HG03571 (cell line): ENCODE results near the gene SLC22A23.

Experiments
- ATAC-seq: cut with Tn5 transposase; IDR thresholded peaks from one replicate; pipeline ENCODE4 v1.9.1; 2021; ENCODE audit not compliant: unreplicated experiment

Gene SLC22A23

DNA sequence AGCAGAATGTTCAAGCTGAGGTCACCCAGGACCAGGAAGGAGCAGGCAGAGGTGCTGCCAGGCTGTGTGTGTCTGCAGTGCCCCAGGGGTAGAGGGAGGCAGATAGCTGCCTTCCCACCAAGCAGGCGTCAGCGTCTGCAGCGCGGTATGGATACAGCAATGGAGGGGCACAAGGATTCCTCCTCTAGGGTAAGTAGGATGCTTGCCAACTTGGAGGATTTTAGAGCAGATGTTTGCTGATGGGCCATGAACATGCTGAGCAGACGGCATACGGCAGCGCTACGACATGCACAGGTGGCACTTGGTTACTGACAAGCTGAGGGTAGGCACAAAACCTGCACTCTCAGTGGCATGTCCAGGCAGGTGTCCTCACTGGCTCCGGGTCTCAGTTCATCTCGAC is 150.0 kb downstream of the SLC22A23 start:
- ATAC-seq, result no peak

DNA sequence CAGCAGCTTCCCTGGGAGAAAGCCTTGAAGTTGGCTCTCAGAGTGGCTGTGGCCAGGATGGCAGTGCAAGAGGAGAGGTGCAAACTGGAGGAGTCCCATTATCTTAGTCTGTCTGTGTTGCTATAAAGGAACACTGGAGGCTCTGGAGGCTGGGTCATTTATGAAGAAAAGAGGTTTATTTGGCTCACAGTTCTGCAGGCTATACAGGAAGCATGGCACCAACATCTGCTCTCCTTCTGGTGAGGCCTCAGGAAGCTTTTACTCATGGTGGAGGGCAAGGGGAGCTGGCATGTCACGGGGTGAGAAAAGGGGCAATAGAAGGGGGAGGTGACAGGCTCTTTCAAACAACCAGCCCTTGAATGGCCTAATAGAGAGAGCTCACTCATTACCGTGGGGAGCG is 151.0 kb downstream of the SLC22A23 start:
- no peak for ATAC-seq

DNA sequence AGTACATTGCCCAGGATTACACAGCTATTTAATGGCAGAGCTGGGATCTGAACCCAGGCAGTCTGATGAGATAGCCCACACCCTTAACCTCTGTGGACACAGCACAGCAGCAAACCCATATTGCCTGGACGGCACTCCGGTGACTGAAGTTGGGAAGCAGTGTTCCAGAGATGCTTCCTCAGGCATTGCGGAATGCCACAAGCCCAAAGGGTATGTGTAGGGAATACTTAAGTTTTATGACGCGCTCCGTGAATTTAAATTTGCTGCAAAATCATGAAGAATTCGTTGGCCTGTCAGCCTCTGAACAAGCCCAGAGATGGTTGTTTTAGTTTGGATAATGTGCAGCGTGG is 151.7 kb downstream of the SLC22A23 start:
- ATAC-seq, result no peak

DNA sequence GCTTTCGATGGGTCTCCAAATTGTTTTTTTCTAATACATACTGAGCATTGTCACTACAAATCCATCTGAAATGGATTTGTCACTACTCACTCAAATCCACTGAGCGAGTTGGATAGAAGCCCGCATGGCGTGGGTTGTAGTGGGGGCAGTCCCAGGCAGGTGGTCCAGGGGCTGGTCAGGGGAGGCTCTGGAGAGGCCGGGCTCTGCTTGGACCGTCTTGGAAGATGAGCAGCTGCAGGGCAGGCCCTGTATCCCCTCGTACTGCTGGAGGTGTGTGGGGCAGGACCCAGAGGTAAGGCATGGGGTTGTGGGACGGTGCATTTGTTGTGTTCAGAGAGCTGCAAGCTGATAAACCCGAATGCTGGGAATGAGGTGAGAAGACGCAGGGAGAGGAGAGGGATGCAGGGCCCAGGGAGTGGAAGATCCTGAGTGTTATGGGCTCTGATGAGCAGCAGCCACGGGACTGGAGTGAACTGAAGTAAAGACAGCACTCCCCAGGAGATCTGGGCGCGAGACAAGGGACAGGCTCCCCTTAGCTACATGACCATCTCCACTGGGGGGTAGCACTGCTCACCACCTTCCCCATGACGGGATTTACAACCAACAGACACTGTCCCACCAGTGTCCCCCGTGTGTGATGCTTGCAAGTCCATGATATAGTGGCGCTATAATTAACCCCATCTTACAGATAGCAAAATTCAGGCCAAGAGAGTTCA is 152.2 kb downstream of the SLC22A23 start:
- no peak for ATAC-seq

DNA sequence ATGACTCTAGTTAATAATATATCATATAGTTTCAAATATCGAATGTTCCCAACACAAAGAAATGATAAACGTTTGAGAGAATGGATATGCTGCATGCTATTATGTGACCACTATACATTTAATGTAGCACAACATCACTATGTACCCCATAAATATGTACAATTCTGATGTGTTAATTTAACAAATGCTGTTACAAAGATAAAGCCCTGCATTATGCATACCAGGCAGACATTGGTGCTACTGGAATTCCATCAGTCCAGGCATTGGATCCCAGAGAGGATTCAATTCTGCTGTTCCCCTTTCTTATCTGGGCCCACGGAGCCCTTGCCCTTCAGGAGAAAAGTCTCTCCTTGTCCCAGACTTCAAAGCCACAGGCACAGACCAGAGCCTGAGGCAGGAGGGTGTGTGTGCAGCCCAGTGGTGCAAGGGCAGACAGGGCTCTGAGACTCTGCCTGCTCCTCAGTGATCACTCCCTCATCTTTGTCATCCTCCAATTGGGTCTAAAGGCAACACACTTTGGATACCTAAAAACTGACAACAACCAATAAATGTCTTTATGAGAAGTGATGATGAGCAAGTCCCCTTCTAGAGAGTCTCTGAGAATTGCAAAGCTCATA is 152.9 kb downstream of the SLC22A23 start:
- ATAC-seq, result no peak

DNA sequence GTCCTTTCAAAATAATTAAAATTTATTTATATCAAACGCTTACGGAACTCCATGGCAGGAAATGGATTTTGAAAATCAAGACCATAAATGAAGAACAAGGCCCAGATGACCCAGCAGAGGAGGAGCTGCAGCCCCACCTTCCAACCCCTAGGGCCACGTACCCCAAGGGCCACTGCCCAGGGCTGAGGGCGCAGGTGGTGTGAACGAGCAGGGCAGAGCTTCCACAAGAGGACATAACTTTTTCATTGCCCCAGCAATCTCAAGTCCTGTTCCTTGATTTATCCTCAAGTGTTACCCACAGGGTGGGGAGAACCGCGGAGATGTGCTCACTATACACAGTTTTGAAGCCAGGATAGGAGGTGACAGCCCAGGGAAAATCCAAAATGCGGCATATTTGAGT is 155.3 kb downstream of the SLC22A23 start:
- no peak for ATAC-seq

DNA sequence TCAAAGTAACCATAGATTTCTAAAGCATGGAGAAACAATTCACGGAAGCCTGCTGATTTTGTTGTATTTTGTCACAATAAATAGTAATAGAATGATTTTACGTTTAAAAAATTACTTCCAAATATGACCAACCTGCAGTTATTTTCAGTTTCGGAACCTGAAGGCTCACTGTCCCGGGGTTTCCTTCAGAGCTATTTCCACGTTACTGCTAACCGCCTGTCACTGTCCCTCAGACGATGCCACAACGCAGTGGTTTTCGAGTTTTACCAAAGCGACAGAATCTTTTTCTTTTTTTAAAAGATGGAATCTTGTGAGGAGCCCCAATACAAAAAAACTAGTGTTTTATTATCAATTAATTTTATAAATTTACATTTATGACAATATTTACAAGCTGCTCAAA is 157.6 kb downstream of the SLC22A23 start:
- no peak for ATAC-seq

DNA sequence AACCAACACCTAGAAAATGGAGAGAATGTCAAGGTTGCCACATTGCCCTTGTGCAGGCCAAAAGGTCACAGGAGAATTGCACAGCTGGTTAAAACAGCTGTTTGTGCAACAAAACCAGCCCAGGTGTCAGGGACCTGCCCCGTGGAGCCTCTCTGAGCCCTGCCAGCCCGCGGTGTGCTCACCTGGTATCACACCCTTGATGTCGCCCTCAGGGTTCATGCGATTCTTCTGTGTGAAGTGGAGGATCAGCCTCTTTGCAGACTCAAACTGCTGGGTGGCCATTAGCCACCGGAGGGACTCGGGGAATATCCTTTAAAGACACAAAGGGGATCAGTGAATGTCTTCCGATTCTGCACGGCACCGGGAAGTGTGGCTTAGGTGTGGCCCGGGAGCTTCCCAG is 158.9 kb downstream of the SLC22A23 start:
- no peak for ATAC-seq

DNA sequence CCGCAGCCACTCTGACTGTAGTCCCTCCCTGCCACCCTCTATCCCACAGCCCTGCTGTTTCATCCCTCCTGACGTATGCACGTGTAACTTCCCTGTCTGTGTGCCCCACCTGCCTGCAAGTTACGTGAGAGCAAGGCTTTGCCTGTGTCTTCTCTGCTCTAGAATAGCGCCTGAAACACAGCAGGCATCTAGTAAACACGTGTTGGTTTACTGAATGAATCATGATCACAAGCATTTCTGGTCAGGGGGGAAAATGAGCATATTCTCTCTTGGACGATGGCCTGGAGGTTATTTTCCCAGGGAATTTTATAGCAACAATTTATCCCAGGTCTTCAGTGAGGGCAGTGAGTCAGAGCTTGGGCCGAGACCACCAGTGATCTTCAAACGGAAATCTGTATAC is 159.8 kb downstream of the SLC22A23 start:
- ATAC-seq, result no peak

DNA sequence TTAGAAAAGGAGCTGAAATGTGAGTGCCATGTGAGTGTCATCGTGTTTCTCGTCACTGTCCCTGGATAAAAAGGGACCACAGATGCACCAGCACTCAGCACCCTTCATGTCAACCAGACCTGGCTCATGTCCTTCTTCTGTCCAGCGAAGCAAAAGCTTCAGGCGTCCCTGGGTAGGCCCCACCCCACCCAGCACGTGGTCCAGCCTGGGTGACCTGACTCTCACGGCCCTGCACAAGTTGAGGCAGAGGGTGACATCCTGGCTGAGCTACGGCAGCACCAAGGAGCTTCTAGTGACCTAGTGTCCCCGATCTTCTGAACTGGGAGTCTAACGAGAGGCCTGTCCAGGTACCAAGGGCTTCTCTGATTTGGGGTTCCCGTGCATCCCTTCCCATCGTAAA is 160.3 kb downstream of the SLC22A23 start:
- no peak for ATAC-seq

DNA sequence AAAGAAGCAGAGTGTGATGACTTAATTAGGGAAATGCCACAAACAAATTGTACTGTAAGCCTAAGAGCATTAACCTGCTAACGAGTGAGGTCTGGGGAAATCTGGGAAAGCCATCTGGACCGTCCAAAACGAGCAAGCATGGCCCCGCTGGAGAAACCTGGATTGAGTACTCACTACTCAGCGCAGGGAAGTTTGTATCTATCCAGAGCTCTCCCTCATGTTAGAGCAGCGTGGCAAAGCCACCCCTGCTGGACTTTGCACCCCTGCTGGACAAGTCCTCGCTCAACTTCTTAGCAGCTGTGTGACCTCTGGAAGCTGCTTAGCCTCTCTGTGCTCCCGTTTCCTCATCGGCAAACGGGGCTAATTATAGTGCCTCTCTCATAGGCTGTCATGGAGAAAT is 160.8 kb downstream of the SLC22A23 start:
- no peak for ATAC-seq

DNA sequence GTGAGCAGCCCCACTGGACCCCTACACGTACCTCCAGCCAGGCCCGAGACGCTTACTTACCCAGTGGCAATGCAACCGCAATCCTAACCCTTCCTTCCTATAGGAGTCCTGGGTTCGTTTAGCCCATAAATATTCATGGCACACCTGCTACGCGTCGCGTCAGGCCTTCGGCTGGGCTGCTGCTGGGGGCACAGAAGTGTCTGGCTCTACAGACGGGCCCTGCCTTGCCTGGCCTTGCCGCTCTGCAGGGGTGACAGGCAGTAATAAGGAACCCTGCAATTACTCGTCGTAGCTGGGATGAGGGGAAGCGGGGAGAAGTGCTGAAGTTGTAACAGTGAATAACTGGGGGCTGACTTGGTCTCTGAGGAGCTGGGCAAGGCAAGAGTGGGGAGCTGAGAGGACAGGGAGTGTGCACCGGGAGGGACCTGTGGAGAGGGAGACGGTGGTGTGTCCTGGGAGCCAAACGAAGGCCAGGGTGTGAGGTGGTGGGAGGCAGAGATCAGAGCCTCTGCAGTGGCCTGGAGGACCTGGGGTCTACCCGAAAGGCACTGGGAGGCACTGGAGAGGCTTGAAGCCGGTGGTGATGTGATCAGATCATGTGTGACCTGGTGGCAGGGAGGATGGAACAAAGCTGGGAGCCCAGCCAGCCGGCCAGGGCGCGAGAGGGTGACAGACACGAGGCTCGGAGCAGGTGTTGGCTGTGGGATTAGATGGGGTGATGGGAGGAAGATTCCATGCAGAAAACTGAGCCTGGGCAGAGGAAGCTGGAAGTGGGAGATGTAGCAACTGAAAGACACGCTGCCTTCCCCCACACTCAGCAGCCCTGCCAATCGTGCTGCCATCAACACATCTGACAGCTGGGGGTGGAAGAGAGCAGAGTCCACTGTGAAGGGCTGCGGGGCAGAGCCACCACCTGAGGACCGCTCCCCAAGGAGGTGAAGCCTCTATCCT is 161.7 kb downstream of the SLC22A23 start:
- no peak for ATAC-seq

DNA sequence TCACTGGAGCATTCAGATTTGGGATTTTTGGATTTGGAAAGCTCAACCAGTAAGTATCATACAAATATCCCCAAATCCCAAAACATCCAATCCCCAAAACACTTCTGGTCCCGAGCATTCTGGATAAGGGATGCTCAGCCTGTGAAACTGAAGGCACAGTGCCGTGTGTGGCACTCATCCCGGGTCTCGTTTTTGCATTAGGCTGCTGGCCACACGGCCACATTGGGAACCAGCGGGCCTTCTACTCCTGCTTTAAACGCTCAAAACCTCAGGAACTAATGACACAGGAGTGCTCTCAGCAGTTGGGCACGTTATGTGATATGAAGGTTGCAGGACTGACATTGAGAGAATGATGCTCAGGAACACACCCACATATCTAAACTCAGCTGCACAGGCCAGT is 162.5 kb downstream of the SLC22A23 start:
- ATAC-seq, result no peak

DNA sequence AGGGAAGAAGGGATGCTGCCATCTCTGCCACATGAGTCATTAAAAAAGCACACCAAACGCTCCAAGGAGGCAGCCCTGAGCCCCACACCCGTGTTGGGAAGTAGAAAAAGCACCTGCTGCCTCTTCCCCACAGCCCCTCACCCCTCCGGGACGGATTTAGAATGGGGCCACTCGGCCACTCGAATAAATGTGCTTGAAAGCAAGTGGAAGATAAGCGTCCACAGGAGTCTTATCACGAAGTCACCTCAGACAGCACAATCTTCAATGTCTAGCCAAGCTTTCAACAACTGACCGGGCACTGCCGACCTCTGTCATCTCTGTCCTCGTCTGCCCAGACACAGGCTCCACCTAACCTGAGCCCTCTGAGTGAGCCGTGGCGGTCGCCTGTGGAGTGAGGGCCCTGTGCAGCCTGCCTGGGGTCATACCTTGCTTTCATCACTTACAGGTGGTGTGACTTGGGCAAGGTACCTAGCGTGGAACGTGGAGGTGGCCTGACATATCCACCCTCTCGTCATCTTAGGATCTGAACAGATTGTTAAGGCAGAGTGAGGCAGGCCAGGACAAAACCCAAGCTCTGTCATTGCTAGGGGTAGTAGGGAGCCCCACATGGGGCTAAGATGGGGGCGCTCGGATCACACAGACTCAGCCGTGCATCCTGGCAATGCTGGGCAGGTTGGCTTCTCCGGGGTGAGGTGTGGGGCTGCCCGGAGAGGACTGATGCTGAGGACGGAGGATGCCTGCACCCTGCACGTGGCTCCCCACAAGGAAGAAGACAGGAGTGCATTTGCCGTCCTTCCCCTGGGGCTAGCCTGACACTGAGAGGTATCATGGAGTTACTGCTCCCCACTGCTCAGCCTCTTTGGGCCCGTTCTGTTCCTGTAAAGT is 163.3 kb downstream of the SLC22A23 start:
- ATAC-seq, result no peak

DNA sequence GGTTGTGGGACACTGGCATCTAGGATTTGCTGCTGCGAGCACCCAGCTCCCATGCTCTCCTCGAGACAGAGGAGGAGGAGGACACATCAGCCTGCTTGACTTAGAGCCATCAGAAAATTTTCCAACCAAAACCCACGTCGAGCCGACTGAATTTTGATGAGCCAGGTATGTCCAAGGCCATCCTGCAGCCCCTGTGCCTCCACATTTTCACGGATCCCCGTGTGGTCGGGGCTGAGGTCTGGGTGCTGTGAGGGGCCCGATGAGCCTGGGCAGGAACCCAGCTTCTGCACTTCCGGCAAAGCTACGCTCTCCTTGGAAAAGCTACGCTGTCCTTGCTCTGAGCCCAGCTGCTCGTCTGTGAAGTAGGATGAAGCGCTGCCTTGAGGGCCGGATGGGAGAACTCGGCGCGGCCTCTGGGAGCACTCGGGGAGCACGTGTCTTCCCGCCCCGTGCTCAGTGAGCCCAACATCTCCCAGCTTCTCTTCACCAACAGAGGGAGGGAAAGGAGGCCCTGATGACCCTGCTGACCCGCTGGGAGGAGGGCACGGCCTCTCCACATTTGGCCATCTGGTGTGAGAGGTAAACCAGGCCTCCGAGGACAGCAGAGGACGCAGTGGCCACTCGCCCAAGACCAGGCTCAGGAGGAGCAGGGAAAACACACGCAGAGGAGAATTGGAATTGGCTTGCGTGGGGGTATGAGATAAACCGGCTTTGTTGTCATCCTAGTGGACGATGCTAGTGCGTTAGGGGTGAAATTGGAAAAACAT is 164.2 kb downstream of the SLC22A23 start:
- ATAC-seq, result no peak

DNA sequence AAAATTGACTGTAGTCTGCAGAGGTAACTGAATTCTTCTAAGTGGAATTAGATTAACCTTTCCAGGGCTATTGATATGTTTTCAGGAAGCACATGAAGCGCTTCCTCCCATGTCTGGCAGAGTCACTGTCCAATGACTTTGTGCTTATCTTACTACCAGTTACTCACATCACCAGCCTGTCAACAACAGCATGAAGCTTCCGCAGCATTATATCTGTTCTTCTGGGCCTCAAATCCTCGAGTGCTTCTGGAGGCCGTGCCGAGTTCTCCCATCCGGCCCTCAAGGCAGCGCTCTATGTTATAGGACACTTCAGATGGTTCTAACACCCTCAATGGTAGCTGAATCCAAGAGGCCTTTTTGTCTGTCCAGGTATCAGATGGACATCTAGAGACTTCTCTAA is 164.9 kb downstream of the SLC22A23 start:
- no peak for ATAC-seq

DNA sequence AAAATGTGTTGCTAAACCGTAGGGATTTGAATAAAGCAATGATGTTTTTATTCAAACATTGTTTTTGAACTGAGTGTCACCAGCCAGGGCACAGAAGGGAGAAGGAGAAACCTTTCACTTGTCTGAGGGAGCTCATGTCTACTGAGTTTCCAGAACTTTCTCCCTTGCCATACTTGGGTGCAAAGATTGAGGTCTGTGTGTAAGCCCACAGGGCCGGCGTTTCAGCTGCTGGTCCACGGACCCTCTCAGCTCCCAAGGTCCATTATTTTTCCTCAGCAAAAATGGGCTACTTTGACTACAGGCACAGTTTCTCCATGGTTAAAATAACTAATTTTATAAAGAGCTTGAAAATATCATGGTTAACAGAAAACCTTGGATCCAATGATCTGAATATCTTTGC is 165.5 kb downstream of the SLC22A23 start:
- ATAC-seq, result no peak

DNA sequence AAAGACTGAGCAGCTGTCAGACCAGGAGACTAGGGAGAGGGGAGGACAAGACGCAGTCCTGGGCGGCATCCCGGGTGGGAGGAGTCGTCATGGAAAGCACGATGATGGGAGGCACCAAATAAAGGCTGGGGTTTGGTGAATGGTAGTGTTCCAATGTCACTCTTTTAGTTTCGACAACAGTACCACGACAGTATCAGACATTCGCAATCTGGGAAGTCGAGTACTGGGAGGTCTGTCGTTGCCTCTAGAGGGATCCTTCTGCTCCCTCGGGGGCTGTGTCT is 166.0 kb downstream of the SLC22A23 start:
- ATAC-seq, result no peak

DNA sequence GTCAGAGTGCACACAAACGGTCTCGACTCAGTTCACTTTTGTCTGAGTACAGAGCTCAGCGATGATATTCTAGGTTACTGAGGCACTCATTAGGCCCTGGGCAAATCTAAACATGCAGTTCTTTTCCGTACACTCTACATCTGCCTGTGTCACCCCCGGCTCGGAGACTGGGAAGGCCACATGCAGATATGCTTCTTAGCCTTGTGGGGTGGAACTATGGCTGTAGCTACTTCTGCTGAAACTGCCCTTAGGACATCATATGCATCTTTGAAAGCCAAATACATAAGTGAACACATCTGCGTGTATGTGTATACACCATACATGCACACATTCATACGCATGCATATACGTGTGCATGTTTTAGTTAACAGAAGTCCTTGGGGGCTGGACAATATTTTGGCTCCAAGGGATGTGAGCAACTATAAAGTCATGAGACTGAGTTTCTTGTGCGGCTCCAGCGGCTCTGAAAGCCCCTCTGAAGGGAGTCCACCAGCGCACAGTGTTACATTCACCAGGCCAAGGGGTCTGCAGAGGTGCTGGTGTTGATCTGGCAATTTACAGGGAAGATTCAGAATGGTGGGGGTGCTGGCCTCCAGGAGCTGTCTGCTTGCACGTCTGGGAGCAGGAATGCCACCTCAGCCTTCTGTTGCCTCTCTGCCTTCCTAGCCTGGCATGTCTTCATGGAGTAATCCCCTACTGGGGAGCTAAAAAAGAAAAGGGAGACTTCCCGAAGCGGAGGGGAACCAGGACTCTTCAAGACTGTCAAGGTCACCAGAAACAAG is 166.5 kb downstream of the SLC22A23 start:
- ATAC-seq, result no peak

DNA sequence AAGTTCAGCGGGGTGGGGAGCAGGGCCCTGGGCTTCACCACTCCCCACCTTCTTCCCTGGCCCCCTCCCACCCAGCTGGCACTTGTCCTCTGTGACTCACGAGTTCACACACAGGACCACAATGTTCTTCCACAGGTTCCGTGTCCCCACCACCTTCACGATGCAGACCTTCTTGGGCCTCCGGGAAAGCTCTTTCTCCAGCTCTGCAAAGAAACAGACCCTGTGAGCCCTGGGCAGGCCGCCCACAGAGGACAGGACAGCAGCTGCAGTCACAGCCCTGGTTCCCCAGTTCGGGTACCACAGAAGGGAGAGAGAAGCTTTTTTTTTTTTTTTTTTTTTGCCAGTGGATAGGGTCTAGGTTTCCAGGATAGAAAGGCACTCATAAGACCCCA is 167.2 kb downstream of the SLC22A23 start:
- no peak for ATAC-seq
